Suprapubic skin (tissue), 4 donors: ENCODE data around the gene C2CD4A. TPM values are rescaled to one million over a fixed set of nuclear protein-coding genes. Genes with fewer than 3 reads are reported as not detected.

Experiments
- DNase-seq, 2 donors: peaks; one replicate each; pipeline ENCODE4 v3.0.0-alpha.2; 2019; ENCODE audit warnings: low spot score in 2 of 2
- H3K27ac ChIP-seq: fragments of 200-600 bp; sonication (generic); one replicate; pipeline ENCODE4 v1.5.1; 2019
- H3K27me3 ChIP-seq: fragments of 200-600 bp; sonication (generic); one replicate; pipeline ENCODE4 v1.5.1; 2019
- H3K36me3 ChIP-seq: fragments of 200-600 bp; sonication (generic); one replicate; pipeline ENCODE4 v1.5.1; 2019
- H3K4me1 ChIP-seq: fragments of 200-600 bp; sonication (generic); one replicate; pipeline ENCODE4 v1.5.1; 2019
- H3K4me3 ChIP-seq: fragments of 200-600 bp; sonication (generic); one replicate; pipeline ENCODE4 v1.5.1; 2019; ENCODE audit warnings: mild to moderate bottlenecking
- H3K9me3 ChIP-seq: fragments of 200-600 bp; sonication (generic); one replicate; pipeline ENCODE4 v1.5.1; 2019
- CTCF ChIP-seq, 2 donors: fragments of 200-600 bp in 1 of 2; fragments of 450-650 bp in 1 of 2; sonication (generic) in 1 of 2; IDR thresholded peaks; one replicate each; pipeline ENCODE4 v1.5.1; 2016 to 2019; ENCODE audit warnings: antibody characterized with exemption in 2 of 2, mild to moderate bottlenecking in 1 of 2, moderate library complexity in 1 of 2
- EP300 ChIP-seq: sonication (generic); formaldehyde crosslinking; IDR thresholded peaks from one replicate; pipeline ENCODE4 v1.6.1; 2017; ENCODE audit warnings: antibody characterized with exemption
- POLR2A ChIP-seq, 2 donors: fragments of 450-650 bp; IDR thresholded peaks; one replicate each; pipeline ENCODE4 v1.6.1; 2017; ENCODE audit warnings: antibody characterized with exemption in 2 of 2, mild to moderate bottlenecking in 2 of 2, moderate library complexity in 2 of 2
- POLR2AphosphoS5 ChIP-seq, 3 donors: sonication (generic); formaldehyde crosslinking; IDR thresholded peaks; one replicate each; pipeline ENCODE4 v1.6.1; 2017; ENCODE audit warnings: antibody characterized with exemption in 3 of 3
- WGBS: methylation state at CpG from one replicate; pipeline ENCODE4 v1.1.5; 2018; 5-methylcytosine and 5-hydroxymethylcytosine counted together
- total RNA-seq, 4 donors: library from RNA; depleted of rRNA; stranded (reverse); fragments of >200 nt; gene quantifications; one replicate each; pipeline ENCODE4 v1.1.0, GENCODE V29; 2016

Gene C2CD4A
- total RNA-seq, 4 donors from 2014 or later, result 0.45 to 0.62 TPM; not detected in 2

GRCh38 chr15:62105266-62105665 is 38.5 kb downstream of the C2CD4A start:
- DNase-seq, result no peak
- no peak overlapping the region for H3K27ac ChIP-seq
- no peaks in the 10 kb centered on the region for H3K9me3 ChIP-seq
- peaks cover 13% of the 10 kb centered on the region for H3K4me1 ChIP-seq
- H3K4me3 ChIP-seq, result no peak overlapping the region
- no peaks in the 10 kb centered on the region for H3K36me3 ChIP-seq
- WGBS, result 94% methylated on average over 11 of the region's 11 CpGs
- H3K27me3 ChIP-seq, result no peaks in the 10 kb centered on the region
- TF ChIP-seq CTCF (IDR thresholded peaks at IDR 0.05) (no peak), EP300 (no peak), POLR2AphosphoS5 (IDR thresholded peaks at IDR 0.05) (no peak), POLR2A (IDR thresholded peaks at IDR 0.05) (no peak)

DNA sequence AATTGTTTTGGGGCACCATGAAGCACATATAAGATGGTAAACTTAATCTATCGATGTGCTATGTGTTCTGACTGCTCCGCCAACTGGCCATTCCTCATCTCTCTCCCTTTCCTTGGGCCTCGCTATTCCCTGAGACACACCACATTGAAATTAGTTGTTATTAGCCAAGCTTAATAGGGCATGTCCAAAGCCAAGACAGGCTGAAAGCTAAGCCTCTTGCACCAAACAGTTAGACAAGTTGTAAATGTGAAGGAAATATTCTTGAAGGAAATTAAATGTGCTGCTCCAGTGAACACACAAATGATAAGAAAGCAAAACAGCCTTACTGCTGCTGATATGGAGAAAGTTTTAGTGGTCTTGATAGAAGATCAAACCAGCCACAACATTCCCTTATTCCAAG is 39.3 kb downstream of the C2CD4A start:
- Histone ChIP-seq H3K9me3 (no peaks in the 10 kb centered on the region), H3K36me3 (no peaks in the 10 kb centered on the region), H3K4me1 (peaks cover 22% of the 10 kb centered on the region), H3K27me3 (no peaks in the 10 kb centered on the region), H3K27ac (no peak overlapping the region), H3K4me3 (no peak overlapping the region)
- no peak for DNase-seq
- WGBS, result 97% methylated on average over 3 of the region's 3 CpGs
- TF ChIP-seq EP300, result no peak
- no peak for TF ChIP-seq CTCF (IDR thresholded peaks at IDR 0.05)

DNA sequence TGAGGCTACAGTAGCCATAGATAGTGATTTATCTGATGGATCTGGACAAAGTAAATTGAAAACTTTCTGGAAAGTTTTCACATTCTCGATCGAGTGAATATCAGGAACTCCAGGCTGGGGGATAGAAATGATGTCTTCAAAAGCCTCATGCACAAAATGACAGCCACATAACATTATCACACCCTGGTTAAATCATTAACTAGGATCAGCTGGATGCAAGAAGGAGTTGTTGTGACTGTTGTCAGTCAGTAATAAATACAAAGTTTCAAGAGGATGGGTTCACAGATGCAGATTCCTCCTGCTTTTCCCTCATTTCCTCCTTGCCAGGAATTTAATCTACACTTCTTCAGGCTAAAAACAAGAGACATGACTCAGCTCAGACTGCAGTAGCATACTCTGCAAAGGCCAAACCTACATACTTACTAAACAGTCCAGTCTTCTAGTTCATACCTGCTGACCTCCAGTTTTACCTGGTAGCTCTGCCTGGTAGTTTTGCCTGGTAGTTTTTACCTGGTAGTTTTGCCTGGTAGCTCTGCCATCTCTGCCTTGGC is 40.9 kb downstream of the C2CD4A start:
- DNase-seq, result no peak
- Histone ChIP-seq H3K4me3 (no peak overlapping the region), H3K36me3 (no peaks in the 10 kb centered on the region), H3K27ac (no peak overlapping the region), H3K27me3 (no peaks in the 10 kb centered on the region), H3K4me1 (peaks cover 36% of the 10 kb centered on the region), H3K9me3 (no peaks in the 10 kb centered on the region)
- TF ChIP-seq POLR2AphosphoS5 (IDR thresholded peaks at IDR 0.05) (no peak), POLR2A (IDR thresholded peaks at IDR 0.05) (no peak), EP300 (no peak), CTCF (IDR thresholded peaks at IDR 0.05) (no peak)
- 77% methylated on average over 2 of the region's 2 CpGs for WGBS

GRCh38 chr15:62108411-62108810 is 41.6 kb downstream of the C2CD4A start:
- Histone ChIP-seq H3K27ac (no peak overlapping the region), H3K27me3 (no peaks in the 10 kb centered on the region), H3K4me1 (peaks cover 42% of the 10 kb centered on the region), H3K4me3 (no peak overlapping the region), H3K36me3 (no peaks in the 10 kb centered on the region), H3K9me3 (no peaks in the 10 kb centered on the region)
- DNase-seq, result no peak
- 45% methylated on average over 2 of the region's 2 CpGs for WGBS
- no peak for TF ChIP-seq EP300
- no peak for TF ChIP-seq CTCF (IDR thresholded peaks at IDR 0.05)
- no peak for TF ChIP-seq POLR2AphosphoS5 (IDR thresholded peaks at IDR 0.05)
- no peak for TF ChIP-seq POLR2A (IDR thresholded peaks at IDR 0.05)

- H3K4me1 ChIP-seq, result peaks cover 47% of the 10 kb centered on the region
- no peak for DNase-seq
- 28% methylated on average over 1 of the region's 1 CpG for WGBS
- H3K4me3 ChIP-seq, result no peak overlapping the region
- no peaks in the 10 kb centered on the region for H3K27me3 ChIP-seq
- peak overlapping the region; percentile 79 for H3K27ac ChIP-seq
- TF ChIP-seq POLR2A (IDR thresholded peaks at IDR 0.05) (no peak), EP300 (no peak), CTCF (IDR thresholded peaks at IDR 0.05) (no peak), POLR2AphosphoS5 (IDR thresholded peaks at IDR 0.05) (no peak)
- no peaks in the 10 kb centered on the region for H3K36me3 ChIP-seq
- H3K9me3 ChIP-seq, result no peaks in the 10 kb centered on the region
These were observed 42.7 kb downstream of the C2CD4A start for GRCh38 chr15:62109437-62109836.
